K562 (cell line): ENCODE data around the gene EFNB3. TPM values are rescaled to one million over a fixed set of nuclear protein-coding genes. Genes with fewer than 3 reads are reported as not detected.

ENCODE experiments used
- AFF1 ChIP-seq, 2 experiments: fragments of 450-650 bp; IDR thresholded peaks; 2 replicates each; pipeline ENCODE4 v1.6.1; 2018; ENCODE audit warnings: mild to moderate bottlenecking in 2 of 2, low read depth in 1 of 2; ENCODE audit not compliant: partially characterized antibody in 2 of 2
- DPF2 ChIP-seq: fragments of 450-650 bp; IDR thresholded peaks from 2 replicates; pipeline ENCODE4 v1.6.1; 2016
- EWSR1 ChIP-seq: fragments of 450-650 bp; IDR thresholded peaks from 2 replicates; pipeline ENCODE4 v1.6.1; 2018; ENCODE audit warnings: borderline replicate concordance, mild to moderate bottlenecking, low read depth, moderate library complexity; ENCODE audit not compliant: partially characterized antibody
- HDAC1 ChIP-seq, 2 experiments: fragments of 450-650 bp; IDR thresholded peaks; 2 replicates each; pipeline ENCODE4 v1.6.1; 2016 to 2017; ENCODE audit warnings: inconsistent platforms in 1 of 2, mild to moderate bottlenecking in 1 of 2, moderate library complexity in 1 of 2
- MAFG ChIP-seq: fragments of 450-650 bp; conservative IDR thresholded peaks from 2 replicates; pipeline ENCODE4 v1.6.1; 2016; ENCODE audit warnings: missing genetic modification characterization, missing compliant biosample characterization
- MTA2 ChIP-seq: fragments of 450-650 bp; IDR thresholded peaks from 2 replicates; pipeline ENCODE4 v1.6.1; 2016; ENCODE audit warnings: low read depth
- PBX2 ChIP-seq, 2 experiments: IDR thresholded peaks in 1 of 2; conservative IDR thresholded peaks in 1 of 2; 2 replicates each; pipeline ENCODE4 v1.6.1; 2016; ENCODE audit warnings: low read depth in 2 of 2, mild to moderate bottlenecking in 1 of 2, missing compliant biosample characterization in 1 of 2, missing genetic modification characterization in 1 of 2, moderate library complexity in 1 of 2
- PCBP1 ChIP-seq: fragments of 200-400 bp; formaldehyde crosslinking; IDR thresholded peaks from 2 replicates; pipeline ENCODE4 v1.6.1; 2018; ENCODE audit warnings: mild to moderate bottlenecking, low read depth, low read length; ENCODE audit not compliant: poor library complexity, severe bottlenecking
- PML ChIP-seq: IDR thresholded peaks from 2 replicates; pipeline ENCODE4 v1.6.1; 2012; ENCODE audit warnings: low read length, inconsistent platforms
- POLR3G ChIP-seq: IDR thresholded peaks from 2 replicates; pipeline ENCODE4 v1.6.1; 2011; ENCODE audit not compliant: insufficient read length, insufficient replicate concordance; ENCODE audit errors: extremely low read depth
- RFX7 ChIP-seq: fragments of 250-450 bp; sonication (Bioruptor Pico); IDR thresholded peaks from 2 replicates; pipeline ENCODE4 v1.5.1; 2021; ENCODE audit warnings: mild to moderate bottlenecking
- SAFB ChIP-seq: fragments of 200-400 bp; formaldehyde crosslinking; IDR thresholded peaks from 2 replicates; pipeline ENCODE4 v1.6.1; 2017; ENCODE audit warnings: low read depth, low read length, borderline replicate concordance
- SIRT6 ChIP-seq: IDR thresholded peaks from one replicate; pipeline ENCODE4 v1.6.1; 2012; ENCODE audit warnings: low read depth, mild to moderate bottlenecking, control low read depth, inconsistent platforms, low read length, moderate library complexity
- SRSF1 ChIP-seq: fragments of 200-400 bp; formaldehyde crosslinking; IDR thresholded peaks from 2 replicates; pipeline ENCODE4 v1.6.1; 2017; ENCODE audit warnings: mild to moderate bottlenecking, low read depth, low read length, moderate library complexity
- TBP ChIP-seq: optimal IDR thresholded peaks from 2 replicates; pipeline ENCODE3; 2011; ENCODE audit warnings: low read depth, low read length, improper control_type of control experiment
- ZMIZ1 ChIP-seq, 2 experiments: fragments of 150-350 bp in 1 of 2; IDR thresholded peaks; 2 replicates each; pipeline ENCODE4 v1.6.1; 2012 to 2016; ENCODE audit warnings: low read depth in 2 of 2, low read length in 2 of 2, mild to moderate bottlenecking in 1 of 2, moderate library complexity in 1 of 2
- ZNF263 ChIP-seq: sonication (generic); formaldehyde crosslinking; IDR thresholded peaks from 2 replicates; pipeline ENCODE4 v1.8.0; 2022; ENCODE audit warnings: mild to moderate bottlenecking, missing genetic modification reagents, borderline replicate concordance
- polyA plus RNA-seq, 8 experiments: library from polyadenylated mRNA; depleted of rRNA in 4 of 8; stranded (reverse) in 5 of 8; unstranded in 3 of 8; fragments of >200 nt; fragmentation: Nextera tagmentation in 2 of 8; fragmentation: Illumina TruSeq in 1 of 8; extraction: Ambion mirVana in 2 of 8; extraction: Trizol in 1 of 8; gene quantifications; 2 replicates each; pipeline versions ENCODE4 v1.2.1 to v1.2.3, GENCODE V29; 2011 to 2014; ENCODE audit warnings: inconsistent platforms in 1 of 8, missing spikeins in 1 of 8
- total RNA-seq, 7 experiments: library from RNA; depleted of rRNA in 6 of 7; stranded (reverse); fragments of >200 nt in 6 of 7; fragmentation: Illumina TruSeq in 2 of 7; extraction: Trizol in 2 of 7; gene quantifications; 2 replicates each; pipeline versions ENCODE4 v1.2.1 to v1.2.3, GENCODE V29; 2011 to 2021; ENCODE audit warnings: low replicate concordance in 1 of 7

Gene EFNB3
- total and polyA plus RNA-seq, 9 of the 15 experiments (the other 6 are each of a cell fraction or from before 2014, with no cell fraction given), result not detected

GRCh38 chr17:7686222-7687071 lies 18.6 kb upstream of the EFNB3 start (continued):
- no peak for TF ChIP-seq EWSR1
- peak; percentile 73 for TF ChIP-seq TBP
- no peak for TF ChIP-seq ZMIZ1 (IDR thresholded peaks at IDR 0.05; ENCODE audit: low read depth in 2 of 2, low read length in 2 of 2)
- no peak for TF ChIP-seq DPF2
- no peak for TF ChIP-seq PCBP1
- TF ChIP-seq PML, result peak; percentile 79
- TF ChIP-seq ZNF263, result no peak
- no peak for TF ChIP-seq SRSF1
- TF ChIP-seq MAFG (tag), result no peak
- no peak for TF ChIP-seq AFF1 (IDR thresholded peaks at IDR 0.05; ENCODE audit: low read depth in 1 of 2, partially characterized antibody in 2 of 2)
- TF ChIP-seq PBX2 (CRISPR knock-in tag; IDR thresholded peaks at IDR 0.05; ENCODE audit: low read depth), result no peak
- TF ChIP-seq PBX2 (tag; conservative IDR thresholded peaks at IDR 0.05; ENCODE audit: low read depth), result no peak
- no peak for TF ChIP-seq MTA2
- no peak for TF ChIP-seq SIRT6
- no peak for TF ChIP-seq HDAC1 (IDR thresholded peaks at IDR 0.05)
- TF ChIP-seq SAFB, result no peak
- TF ChIP-seq RFX7 (CRISPR knock-in tag), result no peak
- TF ChIP-seq POLR3G, result no peak
